Colonic mucosa (tissue), 4 donors: ENCODE measurements around the gene ITPKA. TPM values are rescaled to one million over a fixed set of nuclear protein-coding genes. Genes with fewer than 3 reads are reported as not detected.
A peak's percentile ranks its signal among the peaks of the same experiment; 100 is the strongest.

Experiments used
- DNase-seq: peaks from one replicate; pipeline ENCODE4 v3.0.0-alpha.2; 2020
- H3K27ac ChIP-seq: fragments of 200-600 bp; one replicate; pipeline ENCODE4 v1.8.0; 2021
- H3K27me3 ChIP-seq: fragments of 200-600 bp; one replicate; pipeline ENCODE4 v1.8.0; 2021
- H3K36me3 ChIP-seq: fragments of 200-600 bp; one replicate; pipeline ENCODE4 v1.8.0; 2021
- H3K4me1 ChIP-seq: fragments of 200-600 bp; one replicate; pipeline ENCODE4 v1.8.0; 2021; ENCODE audit warnings: mild to moderate bottlenecking
- H3K4me3 ChIP-seq: fragments of 200-600 bp; one replicate; pipeline ENCODE4 v1.8.0; 2021
- H3K9ac ChIP-seq, 2 donors: one replicate each; pipeline ENCODE4 v1.7.0; 2013; ENCODE audit warnings: control low read depth in 2 of 2, low read depth in 2 of 2, low read length in 2 of 2
- H3K9me3 ChIP-seq: fragments of 200-600 bp; one replicate; pipeline ENCODE4 v1.8.0; 2021
- CTCF ChIP-seq: fragments of 200-600 bp; IDR thresholded peaks from one replicate; pipeline ENCODE4 v1.8.0; 2022; ENCODE audit warnings: antibody characterized with exemption, mild to moderate bottlenecking
- intact Hi-C: fragments of 100-400 bp; cut with DNase I; formaldehyde crosslinking; loops from one replicate; pipeline ENCODE4 v1.14.1; 2022
- total RNA-seq, 2 donors: library from RNA; stranded (reverse); fragmentation: NEBNext Ultra II Directional in 1 of 2; extraction: Animal tissue kit (Norgen Biotek cat#: 25700) in 1 of 2; gene quantifications; one replicate each; pipeline ENCODE4 v1.2.1, GENCODE V29; 2021
- donor health status: healthy.
- donor health status: DM: no; HTN: no; CAD: no.
- donor health status: DM: no; HTN: no; CAD: no.

Gene ITPKA
- total RNA-seq, 2 donors from 2014 or later: 36.1 to 43.5 TPM

DNA sequence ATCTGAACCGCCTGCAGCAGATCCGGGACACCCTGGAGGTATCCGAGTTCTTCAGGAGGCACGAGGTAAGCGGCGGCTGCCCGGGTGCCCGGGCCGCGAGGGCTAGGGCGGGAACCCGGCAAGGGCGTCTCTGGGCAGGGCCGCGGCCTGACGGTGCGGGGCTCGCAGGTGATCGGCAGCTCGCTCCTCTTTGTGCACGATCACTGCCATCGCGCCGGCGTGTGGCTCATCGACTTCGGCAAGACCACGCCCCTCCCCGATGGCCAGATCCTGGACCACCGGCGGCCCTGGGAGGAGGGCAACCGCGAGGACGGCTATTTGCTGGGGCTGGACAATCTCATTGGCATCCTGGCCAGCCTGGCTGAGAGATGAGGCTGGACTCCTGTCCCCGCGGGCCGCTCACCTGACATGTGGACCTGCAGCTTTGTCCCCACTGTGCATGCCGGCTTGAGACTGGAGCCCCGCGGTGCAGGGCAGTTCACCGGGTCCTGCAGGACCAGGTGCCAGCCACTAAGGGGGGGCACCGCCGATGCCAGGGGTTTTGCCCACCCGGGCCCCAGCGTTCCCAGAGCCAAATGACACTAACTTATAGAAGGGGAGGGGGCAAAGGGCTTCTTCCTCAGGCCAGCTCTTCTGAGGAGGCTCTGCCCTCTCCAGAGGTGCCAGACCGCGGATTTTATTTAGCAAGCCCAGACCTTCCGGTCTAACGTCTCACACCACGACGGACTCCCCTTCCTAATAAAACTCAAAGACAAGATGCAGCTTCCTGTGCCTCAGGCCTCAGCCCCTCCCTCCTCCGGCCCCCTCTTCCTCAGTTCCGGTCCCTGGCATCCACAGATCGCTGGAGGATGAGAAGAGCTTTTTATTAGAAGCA is 9.4 kb downstream of the ITPKA start:
- no peak for TF ChIP-seq CTCF
- intact Hi-C loops: no loop called here
- Histone ChIP-seq H3K9ac (no peak overlapping the region), H3K27me3 (peaks cover 11% of the 10 kb centered on the region), H3K36me3 (no peaks in the 10 kb centered on the region), H3K4me1 (no peaks in the 10 kb centered on the region), H3K4me3 (peak overlapping the region; percentile 4), H3K27ac (no peak overlapping the region), H3K9me3 (no peaks in the 10 kb centered on the region)
- no peak for DNase-seq

DNA sequence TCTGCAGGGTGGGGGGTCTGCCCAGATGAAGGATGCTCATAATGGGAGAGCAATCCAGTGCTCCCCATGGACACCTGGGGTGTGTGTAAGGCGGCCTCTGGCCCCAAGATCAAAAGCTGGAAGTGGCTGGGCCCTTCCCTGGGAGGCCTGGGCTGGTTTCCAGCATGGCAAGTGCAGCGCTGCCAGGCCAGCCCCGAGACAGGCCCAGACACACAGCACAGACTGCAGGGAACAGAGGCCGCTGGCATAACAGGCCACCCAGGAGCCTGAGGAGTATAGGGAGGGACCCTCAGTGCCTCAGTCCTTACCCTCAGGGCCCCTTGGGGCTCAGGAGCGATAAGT is 10.0 kb downstream of the ITPKA start:
- Histone ChIP-seq H3K27me3 (peaks cover 11% of the 10 kb centered on the region), H3K4me3 (no peak overlapping the region), H3K9ac (no peak overlapping the region), H3K9me3 (no peaks in the 10 kb centered on the region), H3K36me3 (no peaks in the 10 kb centered on the region), H3K27ac (no peak overlapping the region), H3K4me1 (no peaks in the 10 kb centered on the region)
- intact Hi-C loops: no loop called here
- no peak for TF ChIP-seq CTCF
- DNase-seq: no peak

GRCh38 chr15:41504751-41505492 is 11.2 kb downstream of the ITPKA start:
- no peak for TF ChIP-seq CTCF
- intact Hi-C loops: no loop called here
- no peak for DNase-seq
- H3K36me3 ChIP-seq: no peaks in the 10 kb centered on the region
- no peak overlapping the region for H3K4me3 ChIP-seq
- no peaks in the 10 kb centered on the region for H3K9me3 ChIP-seq
- no peak overlapping the region for H3K9ac ChIP-seq
- H3K27me3 ChIP-seq: peaks cover 11% of the 10 kb centered on the region
- no peak overlapping the region for H3K27ac ChIP-seq
- H3K4me1 ChIP-seq: no peaks in the 10 kb centered on the region

DNA sequence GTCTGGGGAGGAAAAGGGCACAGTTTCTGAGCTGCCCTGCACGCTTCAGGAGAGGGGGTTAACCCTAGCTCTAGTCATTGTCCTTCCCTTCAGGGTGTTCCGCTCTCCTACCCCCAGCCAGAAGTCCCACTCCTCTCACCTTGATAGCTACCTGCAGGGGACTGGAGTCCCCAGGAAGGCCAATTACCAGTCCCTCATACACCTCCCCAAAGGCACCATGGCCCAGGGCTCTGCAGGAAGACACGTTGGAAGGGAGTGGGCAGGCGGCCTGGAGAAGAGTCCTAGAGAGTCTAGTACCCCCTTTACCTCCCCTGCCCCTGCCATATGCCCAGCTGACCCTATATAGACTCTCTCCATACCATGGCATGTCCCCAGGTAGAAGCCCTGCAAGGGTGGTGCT is 12.1 kb downstream of the ITPKA start:
- Histone ChIP-seq H3K4me3 (no peak overlapping the region), H3K9ac (no peak overlapping the region), H3K27ac (no peak overlapping the region), H3K36me3 (no peaks in the 10 kb centered on the region), H3K9me3 (no peaks in the 10 kb centered on the region), H3K27me3 (peaks cover 11% of the 10 kb centered on the region), H3K4me1 (no peaks in the 10 kb centered on the region)
- no peak for DNase-seq
- intact Hi-C loops: no loop called here
- no peak for TF ChIP-seq CTCF

DNA sequence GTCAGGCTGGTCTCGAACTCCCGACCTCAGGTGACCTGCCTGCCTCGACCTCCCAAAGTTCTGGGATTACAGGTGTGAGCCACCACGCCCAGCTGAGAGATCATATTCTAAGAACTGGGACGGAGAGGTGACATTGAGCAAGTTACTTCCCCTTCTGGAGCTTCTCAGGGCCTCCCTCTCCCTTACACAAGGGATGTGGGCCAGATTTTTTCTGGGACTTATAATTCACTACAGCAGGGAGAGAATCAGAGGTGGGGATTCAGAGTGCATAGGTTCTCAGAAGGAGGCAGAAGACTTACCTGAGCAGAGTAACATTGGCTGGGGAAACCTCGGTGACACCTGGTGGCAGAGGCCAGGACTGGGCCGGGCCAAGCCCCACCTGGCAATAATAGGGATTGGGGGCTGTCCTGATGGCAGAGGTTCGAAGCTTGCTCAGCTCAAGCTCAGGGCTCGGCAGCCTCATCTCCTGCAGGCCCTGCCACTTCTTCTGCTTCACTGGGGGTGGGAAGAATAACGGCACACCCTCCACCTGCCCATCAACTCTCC is 13.2 kb downstream of the ITPKA start:
- Histone ChIP-seq H3K27ac (no peak overlapping the region), H3K36me3 (no peaks in the 10 kb centered on the region), H3K9ac (no peak overlapping the region), H3K9me3 (no peaks in the 10 kb centered on the region), H3K27me3 (peaks cover 20% of the 10 kb centered on the region), H3K4me1 (peaks cover 4% of the 10 kb centered on the region), H3K4me3 (no peak overlapping the region)
- no peak for DNase-seq
- intact Hi-C loops: no loop called here
- peak; percentile 17 for TF ChIP-seq CTCF
